Natural killer cell (primary cell): Measurements from ENCODE around the gene S1PR3. TPM values are rescaled to one million over a fixed set of nuclear protein-coding genes. Genes with fewer than 3 reads are reported as not detected.

Experiments used
- ATAC-seq, 3 donors: fragments of 150-1000 bp in 2 of 3; fragments of 200-7000 bp in 1 of 3; cut with Tn5 transposase; 1 replicate in 1 of 3; 2 replicates in 2 of 3; pipeline ENCODE4 v1.10.0; 2021; ENCODE audit warnings: mild to moderate bottlenecking in 2 of 3, moderate library complexity in 2 of 3
- DNase-seq, 2 donors: peaks; one replicate each; pipeline versions ENCODE4 v3.0.0 to v3.0.0-alpha.2; 2013 to 2021; ENCODE audit warnings: mixed read lengths in 1 of 2
- H3K27ac ChIP-seq: one replicate; pipeline ENCODE4 v1.5.1; 2013; ENCODE audit warnings: mild to moderate bottlenecking, low read length
- H3K27me3 ChIP-seq: one replicate; pipeline ENCODE4 v1.6.1; 2013; ENCODE audit warnings: low read length; ENCODE audit not compliant: control insufficient read depth, insufficient read depth
- H3K36me3 ChIP-seq: one replicate; pipeline ENCODE4 v1.6.1; 2013; ENCODE audit warnings: low read length; ENCODE audit not compliant: control insufficient read depth, insufficient read depth
- H3K4me1 ChIP-seq: one replicate; pipeline ENCODE4 v1.6.1; 2013; ENCODE audit warnings: low read length; ENCODE audit not compliant: control insufficient read depth, insufficient read depth
- H3K4me3 ChIP-seq: one replicate; pipeline ENCODE4 v1.5.1; 2013; ENCODE audit warnings: low read length
- H3K9me3 ChIP-seq: one replicate; pipeline ENCODE4 v1.6.1; 2013; ENCODE audit warnings: low read length; ENCODE audit not compliant: control insufficient read depth, insufficient read depth
- H3K27ac Mint-ChIP-seq, 2 donors: one replicate each; pipeline ENCODE4 v1.8.0; 2022; ENCODE audit warnings: mild to moderate bottlenecking in 2 of 2, mixed read lengths in 2 of 2, moderate library complexity in 1 of 2
- H3K27me3 Mint-ChIP-seq, 2 donors: one replicate each; pipeline ENCODE4 v1.8.0; 2022; ENCODE audit warnings: low read depth in 2 of 2, mixed read lengths in 2 of 2
- H3K36me3 Mint-ChIP-seq: one replicate; pipeline ENCODE4 v1.8.0; 2022; ENCODE audit warnings: mixed read lengths
- H3K4me1 Mint-ChIP-seq, 2 donors: one replicate each; pipeline ENCODE4 v1.8.0; 2022; ENCODE audit warnings: mixed read lengths in 2 of 2
- H3K4me3 Mint-ChIP-seq: one replicate; pipeline ENCODE4 v1.8.0; 2022; ENCODE audit warnings: mild to moderate bottlenecking, moderate library complexity, mixed read lengths
- H3K9me3 Mint-ChIP-seq, 2 donors: one replicate each; pipeline ENCODE4 v1.8.0; 2022; ENCODE audit warnings: mixed read lengths in 2 of 2
- WGBS: methylation state at CpG from one replicate; pipeline ENCODE4 v1.1.7; 2013; ENCODE audit warnings: missing lambda C conversion rate; ENCODE audit not compliant: insufficient coverage; 5-methylcytosine and 5-hydroxymethylcytosine counted together
- intact Hi-C: fragments of 100-400 bp; cut with micrococcal nuclease; formaldehyde crosslinking; loops from one replicate; pipeline ENCODE4 v1.14.2; 2022
- total RNA-seq, 4 donors: library from RNA; stranded (reverse); fragments of 120-200 nt in 1 of 4; gene quantifications; one replicate each; pipeline versions ENCODE4 v1.2.3 to v1.2.4, GENCODE V29; 2013 to 2022
- TF ChIP-seq, protein P1 (sequence below): fragments of 200-600 bp; IDR thresholded peaks from one replicate; pipeline ENCODE4 v1.8.0; 2022; ENCODE audit warnings: antibody characterized with exemption

S1PR3 gene
- total RNA-seq, 3 donors from 2014 or later (not counting 1 experiment from before 2014, with no cell fraction given), result 1.1 to 1.5 TPM; not detected in 1

DNA sequence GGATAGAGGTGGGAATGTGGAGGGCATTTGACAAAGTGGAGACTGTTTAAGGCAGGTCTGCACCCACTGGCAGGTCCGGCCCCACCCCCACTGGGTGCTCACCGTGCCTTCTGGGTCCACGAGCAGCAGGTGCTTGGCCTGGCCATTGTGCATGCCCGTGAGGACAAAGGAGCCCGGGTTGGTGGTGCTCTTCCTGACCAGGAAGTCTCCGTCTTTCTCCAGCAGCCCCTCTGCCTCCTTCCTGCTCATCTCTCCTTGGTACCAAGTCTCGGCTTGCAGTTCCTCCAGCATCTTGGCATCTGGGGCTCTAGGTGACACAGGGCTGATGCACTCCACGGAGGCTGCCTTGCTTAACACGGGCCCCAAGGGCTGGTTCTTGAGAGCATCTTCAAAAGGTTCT lies 46.6 kb downstream of the S1PR3 start:
- 90% methylated on average over 9 of the region's 9 CpGs for WGBS
- Histone ChIP-seq H3K4me3 (no peak overlapping the region), H3K27ac (no peak overlapping the region), H3K4me1 (no peaks in the 10 kb centered on the region), H3K27me3 (peaks cover 3% of the 10 kb centered on the region), H3K36me3 (no peaks in the 10 kb centered on the region), H3K9me3 (no peaks in the 10 kb centered on the region)
- Mint-ChIP-seq H3K27ac (no peak overlapping the region), H3K36me3 (no peaks in the 10 kb centered on the region), H3K27me3 (peaks cover 13 to 17% of the 10 kb centered on the region in 2 donors), H3K4me3 (no peak overlapping the region), H3K9me3 (no peaks in the 10 kb centered on the region), H3K4me1 (no peaks in the 10 kb centered on the region)
- intact Hi-C loops, result no loop called here
- TF ChIP-seq, protein P1, sequence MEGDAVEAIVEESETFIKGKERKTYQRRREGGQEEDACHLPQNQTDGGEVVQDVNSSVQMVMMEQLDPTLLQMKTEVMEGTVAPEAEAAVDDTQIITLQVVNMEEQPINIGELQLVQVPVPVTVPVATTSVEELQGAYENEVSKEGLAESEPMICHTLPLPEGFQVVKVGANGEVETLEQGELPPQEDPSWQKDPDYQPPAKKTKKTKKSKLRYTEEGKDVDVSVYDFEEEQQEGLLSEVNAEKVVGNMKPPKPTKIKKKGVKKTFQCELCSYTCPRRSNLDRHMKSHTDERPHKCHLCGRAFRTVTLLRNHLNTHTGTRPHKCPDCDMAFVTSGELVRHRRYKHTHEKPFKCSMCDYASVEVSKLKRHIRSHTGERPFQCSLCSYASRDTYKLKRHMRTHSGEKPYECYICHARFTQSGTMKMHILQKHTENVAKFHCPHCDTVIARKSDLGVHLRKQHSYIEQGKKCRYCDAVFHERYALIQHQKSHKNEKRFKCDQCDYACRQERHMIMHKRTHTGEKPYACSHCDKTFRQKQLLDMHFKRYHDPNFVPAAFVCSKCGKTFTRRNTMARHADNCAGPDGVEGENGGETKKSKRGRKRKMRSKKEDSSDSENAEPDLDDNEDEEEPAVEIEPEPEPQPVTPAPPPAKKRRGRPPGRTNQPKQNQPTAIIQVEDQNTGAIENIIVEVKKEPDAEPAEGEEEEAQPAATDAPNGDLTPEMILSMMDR, result no peak
- ATAC-seq (no peak), DNase-seq (no peak)

DNA sequence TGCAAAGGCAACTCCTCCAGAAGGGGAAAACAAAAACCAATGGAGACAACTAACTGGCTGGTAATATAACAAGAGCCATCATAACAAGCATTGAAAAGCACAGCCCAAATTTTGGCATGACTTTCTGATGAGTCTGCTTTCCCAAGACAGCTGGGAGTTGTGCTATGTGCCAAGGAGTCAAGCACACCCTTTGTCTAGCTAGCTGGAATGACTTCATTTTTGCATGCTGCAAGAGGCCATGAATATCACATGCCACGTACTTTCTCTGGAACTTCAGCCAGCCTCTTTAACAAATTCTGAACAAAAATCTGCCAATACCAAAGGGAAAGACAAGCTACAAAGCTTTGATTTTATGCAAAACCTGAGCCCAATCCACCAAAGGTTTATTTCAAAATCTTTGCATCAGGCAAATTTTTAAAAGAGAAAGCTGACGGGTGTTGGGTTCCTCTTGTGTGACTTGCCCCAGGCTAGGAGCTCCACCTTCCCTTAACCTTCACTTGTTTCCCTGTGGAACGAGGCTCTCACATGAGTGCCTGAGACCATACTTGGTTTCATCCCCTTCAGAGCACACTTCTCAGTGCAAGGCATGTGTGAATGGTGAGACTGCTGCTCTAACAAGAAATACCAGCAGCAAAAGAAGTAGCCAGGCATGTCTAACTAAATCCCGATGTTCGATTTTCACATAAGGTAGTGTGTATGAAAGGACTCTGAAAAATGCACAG lies 47.3 kb downstream of the S1PR3 start:
- Mint-ChIP-seq H3K9me3 (no peaks in the 10 kb centered on the region), H3K4me3 (no peak overlapping the region), H3K4me1 (no peaks in the 10 kb centered on the region), H3K36me3 (no peaks in the 10 kb centered on the region), H3K27me3 (peaks cover 11 to 13% of the 10 kb centered on the region in 2 donors), H3K27ac (no peak overlapping the region)
- TF ChIP-seq, protein P1, result no peak
- DNase-seq, result no peak
- Histone ChIP-seq H3K4me3 (no peak overlapping the region), H3K36me3 (no peaks in the 10 kb centered on the region), H3K9me3 (no peaks in the 10 kb centered on the region), H3K27ac (no peak overlapping the region), H3K4me1 (no peaks in the 10 kb centered on the region), H3K27me3 (peaks cover 3% of the 10 kb centered on the region)
- 79% methylated on average over 5 of the region's 5 CpGs for WGBS
- no peak for ATAC-seq
- intact Hi-C loops, result no loop called here

DNA sequence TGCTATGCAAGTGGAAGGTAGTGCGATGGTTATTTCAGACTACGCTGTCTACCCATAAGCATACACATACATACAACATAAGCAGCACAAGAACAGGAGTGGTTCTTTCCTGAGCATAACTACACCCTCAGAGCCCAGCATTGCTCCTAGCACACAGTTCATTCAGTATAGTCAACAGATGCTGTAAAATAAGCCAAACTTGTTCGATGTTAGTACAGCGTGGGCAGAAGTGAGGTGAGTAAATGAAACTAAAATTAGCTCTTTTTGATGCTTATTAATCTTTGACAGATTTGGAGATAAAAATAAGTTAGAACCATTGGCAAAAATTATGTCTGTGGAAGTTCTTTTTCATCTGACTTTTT lies 47.8 kb downstream of the S1PR3 start:
- no peaks in the 10 kb centered on the region for H3K4me1 ChIP-seq
- TF ChIP-seq, protein P1, result no peak
- no peaks in the 10 kb centered on the region for H3K4me1 Mint-ChIP-seq
- no peaks in the 10 kb centered on the region for H3K36me3 Mint-ChIP-seq
- ATAC-seq, result no peak
- no peak overlapping the region for H3K27ac ChIP-seq
- intact Hi-C loops, result no loop called here
- no peaks in the 10 kb centered on the region for H3K9me3 Mint-ChIP-seq
- H3K4me3 ChIP-seq, result no peak overlapping the region
- H3K9me3 ChIP-seq, result no peaks in the 10 kb centered on the region
- WGBS, result 90% methylated on average over 3 of the region's 4 CpGs
- no peak overlapping the region for H3K4me3 Mint-ChIP-seq
- no peak overlapping the region for H3K27ac Mint-ChIP-seq
- H3K36me3 ChIP-seq, result no peaks in the 10 kb centered on the region
- peaks cover 7 to 13% of the 10 kb centered on the region in 2 donors for H3K27me3 Mint-ChIP-seq
- no peak for DNase-seq
- H3K27me3 ChIP-seq, result peaks cover 3% of the 10 kb centered on the region

DNA sequence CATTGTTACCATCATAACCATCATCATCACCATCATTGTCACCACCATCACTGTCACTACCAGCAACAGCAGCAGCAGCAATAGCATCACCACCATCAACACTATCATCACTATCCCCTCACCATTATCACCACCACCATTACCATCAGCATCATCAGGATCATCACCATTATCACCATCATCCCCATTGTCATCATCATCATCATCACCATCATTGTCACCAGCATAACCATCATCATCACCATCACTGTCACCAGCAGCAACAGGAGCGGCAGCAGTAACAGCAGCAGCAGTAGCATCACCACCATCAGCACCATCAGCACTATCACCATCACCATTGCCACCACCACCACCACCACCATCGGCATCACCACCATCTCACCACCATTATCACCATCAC lies 48.4 kb downstream of the S1PR3 start:
- 86% methylated on average over 2 of the region's 2 CpGs for WGBS
- no peaks in the 10 kb centered on the region for H3K4me1 ChIP-seq
- no peak overlapping the region for H3K27ac ChIP-seq
- Mint-ChIP-seq H3K9me3 (no peaks in the 10 kb centered on the region), H3K4me1 (no peaks in the 10 kb centered on the region), H3K27ac (no peak overlapping the region), H3K27me3 (peaks cover 7 to 13% of the 10 kb centered on the region in 2 donors), H3K4me3 (no peak overlapping the region), H3K36me3 (no peaks in the 10 kb centered on the region)
- H3K9me3 ChIP-seq, result no peaks in the 10 kb centered on the region
- no peaks in the 10 kb centered on the region for H3K36me3 ChIP-seq
- peaks cover 3% of the 10 kb centered on the region for H3K27me3 ChIP-seq
- no peak for DNase-seq
- H3K4me3 ChIP-seq, result no peak overlapping the region
- ATAC-seq, result no peak
- intact Hi-C loops, result no loop called here
- TF ChIP-seq, protein P1, result no peak
